Raji (cell line): ENCODE measurements around the gene REPS1.

Source experiments
- POLR2A ChIP-seq: IDR thresholded peaks from 2 replicates; pipeline ENCODE4 v1.6.1; 2011; ENCODE audit warnings: low read depth, low read length, control low read depth; ENCODE audit not compliant: insufficient read depth

Gene REPS1

GRCh38 chr6:138979813-138980668, 8.0 kb downstream of the REPS1 start:
- no peak for TF ChIP-seq POLR2A

- TF ChIP-seq POLR2A, result no peak
Observed at GRCh38 chr6:138979365-138979764, 8.7 kb downstream of the REPS1 start.

DNA sequence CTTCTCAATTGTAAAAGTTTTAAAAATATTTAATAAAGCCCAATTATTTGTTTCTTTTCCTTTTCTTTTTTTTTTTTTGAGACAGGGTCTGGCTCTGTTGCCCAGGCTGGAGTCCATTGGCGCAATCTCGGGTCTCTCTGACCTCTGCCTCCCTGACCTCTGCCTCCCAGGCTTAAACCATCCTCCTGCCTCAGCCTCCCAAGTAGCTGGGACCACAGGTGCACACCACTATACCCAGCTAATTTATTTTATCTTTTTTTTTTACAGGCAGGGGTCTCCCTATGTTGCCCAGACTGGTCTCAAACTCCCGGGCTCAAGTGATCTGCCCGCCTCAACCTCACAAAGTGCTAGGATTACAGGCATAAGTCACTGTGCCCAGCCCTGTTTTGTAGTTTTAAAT, 9.8 kb downstream of the REPS1 start:
- TF ChIP-seq POLR2A, result no peak

GRCh38 chr6:138977646-138978167, 10.3 kb downstream of the REPS1 start:
- no peak for TF ChIP-seq POLR2A

GRCh38 chr6:138977242-138977641, 10.8 kb downstream of the REPS1 start:
- no peak for TF ChIP-seq POLR2A

DNA sequence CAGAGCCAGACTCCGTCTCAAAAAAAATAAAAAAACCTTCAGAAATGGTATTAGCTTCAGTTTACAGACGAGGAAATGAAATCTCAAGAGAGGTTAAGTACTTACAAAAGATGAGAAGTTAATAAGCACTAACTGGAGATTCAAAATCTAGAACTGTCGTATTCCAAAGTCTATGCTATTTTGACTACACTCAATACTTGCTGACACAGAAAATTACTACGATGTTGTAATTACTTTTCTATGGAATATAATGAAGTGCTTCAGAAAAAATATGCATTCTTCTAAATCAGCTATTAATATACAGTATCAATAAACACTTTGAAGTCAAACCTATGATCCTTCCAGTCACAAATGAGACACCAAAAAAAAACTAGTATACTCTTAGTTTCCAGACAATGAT, 12.2 kb downstream of the REPS1 start:
- no peak for TF ChIP-seq POLR2A

DNA sequence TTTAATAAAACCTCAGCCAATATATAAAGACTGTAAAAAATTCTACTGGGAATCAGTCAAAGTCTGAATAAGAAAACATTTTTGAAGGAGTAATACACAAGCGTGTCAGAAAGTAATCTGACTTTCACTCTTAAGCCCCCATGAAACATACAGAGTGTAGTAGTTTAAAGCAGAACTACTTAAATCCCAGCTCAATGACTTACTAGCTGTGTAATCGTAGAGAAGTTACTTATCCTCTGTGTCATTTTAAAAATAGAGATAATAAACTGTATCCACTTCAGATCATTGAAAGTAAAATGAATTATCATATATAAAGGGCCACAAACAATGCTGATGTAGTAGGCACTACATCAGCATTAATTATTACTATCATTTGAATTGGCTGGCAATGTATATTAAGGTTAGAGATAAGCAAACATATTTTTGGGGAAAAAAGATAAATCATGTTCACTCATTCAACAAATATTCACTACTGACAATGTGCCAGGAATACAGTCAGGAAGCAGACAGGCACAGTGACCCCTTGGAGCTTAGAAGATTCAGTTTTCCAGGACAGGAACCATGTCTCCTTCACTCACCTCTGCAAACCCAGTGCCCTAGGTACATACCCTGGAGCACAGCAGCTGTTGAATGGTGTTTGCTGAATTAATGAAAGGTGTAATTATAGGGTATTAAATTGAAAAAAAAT, 14.4 kb downstream of the REPS1 start:
- no peak for TF ChIP-seq POLR2A

GRCh38 chr6:138972226-138972665, 15.8 kb downstream of the REPS1 start:
- TF ChIP-seq POLR2A, result no peak

- TF ChIP-seq POLR2A, result no peak
Observed at GRCh38 chr6:138971601-138972000, 16.5 kb downstream of the REPS1 start.

- no peak for TF ChIP-seq POLR2A
Observed at GRCh38 chr6:138970856-138971425, 17.1 kb downstream of the REPS1 start.

- no peak for TF ChIP-seq POLR2A
Observed at GRCh38 chr6:138970159-138970558, 17.9 kb downstream of the REPS1 start.

GRCh38 chr6:138966870-138967269, 21.2 kb downstream of the REPS1 start:
- no peak for TF ChIP-seq POLR2A

DNA sequence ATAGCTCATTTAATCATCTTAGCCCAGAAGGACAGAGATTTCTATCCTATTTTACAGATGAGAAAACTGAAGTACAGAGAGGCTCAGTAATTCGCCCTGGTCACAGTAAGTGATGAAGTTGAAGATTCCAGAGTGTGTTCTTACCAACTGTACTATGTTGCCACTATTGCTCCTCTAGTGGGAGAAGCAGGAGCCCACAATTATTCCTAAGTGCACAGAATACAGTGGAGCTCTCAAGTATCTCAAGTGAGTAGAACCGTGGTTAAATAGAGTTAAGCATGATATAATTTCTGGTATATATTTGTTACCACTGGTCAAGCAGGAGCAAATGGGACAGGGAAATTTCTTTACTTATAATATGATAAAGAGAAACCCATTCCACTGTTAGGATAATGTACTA, 22.1 kb downstream of the REPS1 start:
- no peak for TF ChIP-seq POLR2A

- TF ChIP-seq POLR2A, result no peak
Observed at GRCh38 chr6:138965291-138965874, 22.7 kb downstream of the REPS1 start.

DNA sequence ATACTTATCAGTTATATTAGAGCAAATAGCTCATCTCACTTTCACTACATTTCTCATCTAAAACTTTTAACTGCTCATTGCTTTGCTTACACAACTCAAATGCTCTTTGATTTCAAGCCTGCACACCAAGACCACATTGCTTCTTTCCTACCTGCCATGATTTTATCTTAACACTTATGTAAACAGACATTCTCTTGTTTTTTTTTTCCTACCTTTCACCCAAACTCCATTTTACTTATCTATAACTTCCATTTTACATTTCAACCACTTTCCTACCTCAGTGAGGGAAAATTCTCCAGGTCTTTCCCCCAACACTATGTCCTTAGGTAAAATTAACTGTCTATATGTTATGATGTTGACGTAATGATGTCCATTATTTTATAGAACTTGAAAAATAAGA, 24.0 kb downstream of the REPS1 start:
- TF ChIP-seq POLR2A, result no peak

GRCh38 chr6:138963531-138963930, 24.5 kb downstream of the REPS1 start:
- no peak for TF ChIP-seq POLR2A

DNA sequence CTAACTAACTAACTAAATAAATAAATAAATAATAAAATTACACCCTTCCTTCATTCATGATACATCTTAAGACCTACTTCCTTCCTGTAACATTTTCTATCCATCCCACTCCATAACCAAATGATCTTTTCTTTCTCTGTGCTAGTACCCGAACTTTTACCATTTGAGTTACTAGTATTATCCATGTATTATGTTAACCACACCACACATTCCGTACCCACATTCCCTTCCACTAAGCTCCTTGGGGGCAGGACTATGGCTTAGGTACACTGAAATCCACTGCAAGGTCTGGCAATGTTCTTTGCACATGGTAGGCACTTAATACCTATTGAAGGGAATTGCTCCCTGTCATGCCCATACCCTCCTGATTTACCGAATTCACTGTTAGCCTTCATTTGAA, 24.9 kb downstream of the REPS1 start:
- no peak for TF ChIP-seq POLR2A
